GM18499 (cell line): ENCODE measurements around the gene TEAD3.

ENCODE experiments used
- ATAC-seq: cut with Tn5 transposase; IDR thresholded peaks from one replicate; pipeline ENCODE4 v1.9.1; 2021; ENCODE audit warnings: moderate number of reproducible peaks; ENCODE audit not compliant: insufficient read depth, unreplicated experiment

The TEAD3 gene

DNA sequence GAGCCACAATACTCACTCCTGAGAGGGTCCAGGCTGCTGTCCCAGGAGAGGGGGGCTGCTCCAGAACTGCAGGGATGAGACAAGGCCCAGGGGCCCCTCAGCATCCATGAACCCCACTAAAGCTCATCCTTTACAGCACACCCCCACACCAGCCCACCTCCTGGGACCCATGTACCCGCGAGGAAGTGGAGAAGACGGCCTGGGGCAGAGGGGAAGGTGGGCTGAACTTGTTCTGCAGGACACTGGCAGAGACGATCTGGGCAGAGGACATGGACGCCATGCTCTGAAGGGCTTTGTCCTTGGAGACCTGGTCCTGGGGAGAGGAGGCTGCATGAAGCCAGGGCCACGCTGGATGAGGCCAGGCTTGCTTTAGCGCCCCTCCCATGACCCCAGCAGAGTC, 18.6 kb downstream of the TEAD3 start:
- ATAC-seq = no peak

DNA sequence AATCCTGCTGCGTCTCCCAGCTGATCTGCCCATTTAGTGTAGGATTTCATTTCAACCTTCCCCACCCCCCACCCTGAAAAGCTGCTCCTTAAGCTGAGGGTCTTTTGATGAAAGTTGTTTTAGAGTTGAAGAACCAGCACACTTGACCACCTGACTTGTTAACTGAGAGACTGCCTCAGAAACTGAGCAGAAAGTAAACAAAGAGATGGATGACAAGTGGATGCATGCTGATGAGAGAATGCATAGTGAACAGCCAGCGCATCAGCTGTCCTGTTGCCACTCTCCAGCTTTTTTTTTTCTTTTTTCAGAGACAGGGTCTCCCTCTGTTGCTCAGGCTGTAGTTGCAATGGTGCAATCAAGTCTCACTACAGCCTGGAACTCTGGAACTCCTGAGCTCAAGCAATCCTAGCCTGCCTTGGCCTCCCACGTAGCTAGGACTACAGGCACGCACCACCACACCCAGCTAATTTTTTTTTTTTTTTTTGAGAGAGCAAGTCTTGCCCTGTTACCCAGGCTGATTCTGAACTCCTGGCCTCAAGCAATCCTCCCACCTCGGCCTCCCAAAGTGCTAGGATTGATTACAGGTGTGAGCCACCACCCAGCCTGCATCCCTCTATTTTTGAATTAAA, 19.2 kb downstream of the TEAD3 start:
- no peak for ATAC-seq

DNA sequence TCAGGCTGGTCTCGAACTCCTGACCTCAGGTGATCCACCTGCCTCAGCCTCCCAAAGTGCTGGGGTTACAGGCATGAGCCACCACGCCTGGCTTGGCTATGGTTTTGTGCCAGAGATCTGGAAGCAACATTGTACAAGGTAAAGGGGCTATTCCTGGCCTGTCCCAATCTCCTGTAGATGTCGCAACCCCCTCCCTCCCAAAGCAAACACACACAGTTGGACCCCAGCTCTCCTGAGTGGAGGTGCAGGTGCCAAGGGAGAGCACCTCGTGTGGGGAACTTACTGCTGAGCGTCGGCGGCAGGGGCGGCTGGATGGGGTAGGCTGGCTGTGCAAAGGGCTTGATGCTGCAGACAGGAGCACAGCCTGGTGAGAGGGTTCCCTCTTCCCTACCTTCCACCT, 19.9 kb downstream of the TEAD3 start:
- no peak for ATAC-seq

DNA sequence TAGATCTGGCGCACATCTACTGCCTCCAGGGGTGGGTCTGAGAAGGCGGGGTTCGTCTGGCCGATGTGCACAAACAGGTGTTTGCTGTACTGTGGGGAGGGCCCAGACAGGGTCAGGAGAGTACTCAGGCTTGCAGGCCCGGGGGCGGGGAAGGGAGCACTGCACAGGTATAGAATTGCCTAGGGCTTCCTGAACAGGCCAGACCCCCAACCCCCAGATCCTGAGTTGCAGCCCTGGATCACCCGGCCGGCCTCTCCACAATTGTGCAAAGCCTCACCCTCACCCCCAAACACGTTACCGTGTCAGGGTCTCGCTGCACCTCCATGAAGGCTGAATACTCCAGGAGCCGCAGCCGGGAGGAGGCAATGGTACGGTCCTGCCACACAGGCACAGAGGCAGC, 20.9 kb downstream of the TEAD3 start:
- no peak for ATAC-seq

DNA sequence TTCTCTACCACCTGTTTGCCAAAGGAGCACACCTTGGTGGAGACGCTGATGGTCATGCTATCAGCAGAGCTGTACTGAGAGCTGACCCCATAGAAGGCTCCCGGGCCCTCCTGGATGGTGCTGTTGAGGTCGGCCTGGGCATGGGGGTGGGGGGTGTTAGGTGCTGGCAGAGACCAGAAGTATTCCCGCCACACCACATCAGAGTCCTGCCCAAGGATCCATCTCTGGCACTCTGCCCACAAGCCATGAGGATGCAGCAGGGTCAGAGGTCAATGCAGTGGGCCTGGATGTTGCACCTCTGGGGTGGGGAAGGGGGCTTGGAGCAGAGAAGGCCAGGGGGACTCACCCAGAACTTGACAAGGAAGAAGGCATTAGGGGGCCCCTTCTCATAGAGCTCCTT, 21.3 kb downstream of the TEAD3 start:
- ATAC-seq = no peak

DNA sequence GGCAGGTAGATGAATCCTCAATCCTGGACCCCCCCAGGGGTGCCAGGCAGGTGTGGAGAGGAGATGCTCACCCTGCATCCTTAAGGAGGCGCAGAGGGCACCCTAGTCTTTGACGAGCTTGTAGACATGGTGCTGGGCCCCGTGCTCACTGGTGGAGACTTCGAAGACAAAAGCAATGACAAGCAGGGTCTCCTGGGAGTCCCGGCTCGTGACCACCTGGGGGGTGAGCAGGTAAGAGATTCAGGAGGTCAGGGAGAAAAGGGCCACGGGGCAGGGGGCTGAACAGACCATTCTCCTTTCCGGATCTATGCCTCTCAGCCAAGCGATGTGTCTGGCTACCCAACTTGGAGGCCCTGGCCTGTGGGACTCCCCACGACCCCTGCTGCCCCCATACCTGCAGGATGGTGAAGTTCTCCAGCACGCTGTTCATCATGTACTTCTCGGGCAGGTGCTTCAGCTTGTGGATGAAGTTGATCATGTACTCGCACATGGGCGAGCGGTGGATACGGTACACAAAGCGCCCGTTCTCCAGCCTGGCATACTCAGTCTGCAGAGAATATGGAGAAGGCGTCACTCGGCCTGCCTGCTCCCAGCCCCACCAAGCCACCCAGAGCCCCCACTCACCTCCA, 21.8 kb downstream of the TEAD3 start:
- ATAC-seq = no peak

DNA sequence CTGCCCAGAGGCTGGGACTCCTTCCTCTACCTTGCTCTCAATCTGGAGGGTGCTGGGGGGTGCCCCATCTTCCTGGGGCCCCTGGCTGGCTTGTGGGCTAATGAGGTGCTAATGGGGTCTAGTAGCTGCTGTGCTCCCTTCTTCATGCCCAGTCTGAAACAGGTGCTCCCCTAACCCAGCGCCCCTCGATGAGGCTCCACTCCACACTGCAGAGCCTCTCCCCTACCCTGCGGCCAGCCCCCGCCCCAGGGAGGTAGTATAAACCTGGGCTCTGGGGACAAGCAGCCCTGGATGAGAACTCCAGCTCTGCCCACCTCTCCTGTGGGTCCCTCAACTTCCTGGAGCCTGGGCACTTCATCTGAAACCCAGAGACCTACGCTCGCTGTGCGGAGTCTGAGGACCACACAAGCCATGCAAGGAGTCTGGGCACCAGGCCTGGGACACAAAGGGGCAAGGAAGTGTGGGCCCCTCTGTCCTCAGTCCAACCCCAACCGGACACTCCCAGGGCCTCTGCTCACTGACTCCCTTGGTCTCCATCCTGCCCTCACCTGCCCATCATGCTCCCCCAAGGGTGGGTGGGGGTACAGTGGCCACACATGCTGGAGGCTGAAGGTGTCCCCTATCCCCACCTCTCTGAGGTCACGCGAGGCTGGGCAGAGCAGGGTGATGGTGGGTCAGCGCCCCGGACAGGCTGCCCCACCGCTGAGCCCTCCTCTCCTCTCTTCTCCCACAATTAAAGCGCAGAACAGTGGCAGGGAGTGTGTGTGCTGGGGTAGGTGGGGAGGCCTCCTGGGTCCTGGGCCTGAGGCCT, 22.5 kb downstream of the TEAD3 start:
- ATAC-seq = no peak

DNA sequence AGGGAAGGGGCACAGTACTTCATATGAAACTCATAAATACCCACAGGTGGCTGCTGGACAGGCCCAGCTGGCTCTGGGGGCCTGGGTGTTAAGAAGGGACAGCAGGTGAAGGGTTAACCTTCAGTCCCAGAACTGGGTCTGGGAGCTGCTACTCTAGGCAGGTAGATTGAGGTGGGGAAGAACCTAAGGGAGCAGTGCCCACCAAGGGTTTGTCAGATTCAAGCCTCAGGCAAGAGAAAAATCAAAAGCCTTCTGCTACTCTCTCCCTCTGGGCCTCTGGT, 23.1 kb downstream of the TEAD3 start:
- ATAC-seq = no peak

DNA sequence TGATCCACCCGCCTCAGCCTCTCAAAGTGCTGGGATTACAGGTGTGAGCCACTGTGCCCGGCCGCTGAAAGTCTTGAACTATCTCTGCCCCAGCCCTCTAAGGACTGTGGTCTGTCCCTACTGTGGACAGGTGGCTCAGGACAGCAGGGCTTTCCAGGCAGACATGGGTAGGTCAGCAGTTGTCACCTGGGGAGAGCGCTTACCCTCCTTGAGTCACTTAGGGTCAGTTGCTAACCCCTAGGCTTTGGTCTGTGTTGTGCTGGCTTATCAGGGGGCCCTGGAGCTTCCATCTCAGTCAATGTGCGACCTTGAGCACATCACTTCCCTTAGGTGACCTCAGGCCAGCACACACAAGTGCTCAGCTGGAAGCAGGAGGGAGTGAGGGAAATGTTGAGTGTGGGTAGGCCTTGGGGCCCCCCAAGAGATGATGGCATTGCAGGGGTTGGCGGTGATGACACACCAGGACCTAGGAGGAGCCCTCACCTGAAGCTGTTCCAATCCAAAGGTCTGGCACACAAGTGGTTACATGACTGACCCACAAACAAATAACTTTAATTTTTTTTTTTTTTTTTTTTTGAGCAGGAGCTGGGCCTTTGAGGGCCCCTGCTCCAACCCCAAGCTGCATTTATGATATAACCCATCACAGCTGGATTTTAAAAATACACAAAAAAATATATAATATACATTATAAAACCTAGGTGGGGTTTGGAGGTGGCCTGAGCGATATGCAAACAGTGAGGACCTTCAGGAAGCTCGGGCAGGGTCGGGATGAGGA, 23.6 kb downstream of the TEAD3 start:
- ATAC-seq = no peak

DNA sequence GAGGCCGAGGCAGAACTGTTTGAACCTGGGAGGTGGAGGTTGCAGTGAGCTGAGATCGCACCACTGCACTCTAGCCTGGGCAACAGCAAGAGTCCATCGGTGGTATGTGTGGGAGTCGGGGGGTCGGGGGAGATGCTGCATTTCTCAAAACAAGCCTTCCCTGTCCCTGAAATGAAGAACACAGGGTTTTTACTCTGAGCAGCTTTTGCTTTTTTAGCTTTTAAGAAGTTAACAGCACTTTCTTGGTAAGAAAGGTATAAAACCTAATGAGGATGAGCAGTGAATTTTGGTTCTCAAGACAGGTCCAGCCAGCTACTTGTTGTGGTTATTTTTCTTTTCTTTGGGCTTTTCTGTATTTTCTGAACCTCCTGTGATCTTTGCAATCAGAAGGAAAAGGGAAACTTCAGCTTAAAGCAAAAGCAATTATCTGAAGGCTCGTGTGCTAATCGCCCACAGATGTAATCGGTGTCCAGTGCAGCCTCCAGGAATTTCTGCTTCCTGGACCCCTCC, 25.0 kb downstream of the TEAD3 start:
- no peak for ATAC-seq

DNA sequence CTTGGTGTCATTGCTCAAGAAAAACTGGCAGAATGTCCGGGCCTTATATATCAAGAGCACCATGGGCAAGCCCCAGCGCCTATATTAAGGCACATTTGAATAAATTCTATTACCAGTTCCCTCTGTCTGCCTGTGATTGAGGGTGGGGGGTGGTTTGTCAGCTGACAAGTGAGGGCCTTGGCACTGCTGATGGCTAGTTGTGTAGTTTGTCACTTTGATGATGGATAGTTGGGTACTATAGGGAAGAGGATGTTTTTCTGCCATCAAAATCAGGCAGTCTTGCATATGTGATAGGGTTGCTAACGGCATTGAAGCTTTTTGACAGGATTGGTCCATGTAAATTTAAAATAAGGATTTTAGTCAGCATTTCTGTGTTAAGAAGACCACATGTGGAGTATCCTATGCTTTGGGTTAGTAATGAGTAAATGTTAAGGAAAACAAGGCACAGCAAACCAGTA, 26.2 kb downstream of the TEAD3 start:
- ATAC-seq = no peak

DNA sequence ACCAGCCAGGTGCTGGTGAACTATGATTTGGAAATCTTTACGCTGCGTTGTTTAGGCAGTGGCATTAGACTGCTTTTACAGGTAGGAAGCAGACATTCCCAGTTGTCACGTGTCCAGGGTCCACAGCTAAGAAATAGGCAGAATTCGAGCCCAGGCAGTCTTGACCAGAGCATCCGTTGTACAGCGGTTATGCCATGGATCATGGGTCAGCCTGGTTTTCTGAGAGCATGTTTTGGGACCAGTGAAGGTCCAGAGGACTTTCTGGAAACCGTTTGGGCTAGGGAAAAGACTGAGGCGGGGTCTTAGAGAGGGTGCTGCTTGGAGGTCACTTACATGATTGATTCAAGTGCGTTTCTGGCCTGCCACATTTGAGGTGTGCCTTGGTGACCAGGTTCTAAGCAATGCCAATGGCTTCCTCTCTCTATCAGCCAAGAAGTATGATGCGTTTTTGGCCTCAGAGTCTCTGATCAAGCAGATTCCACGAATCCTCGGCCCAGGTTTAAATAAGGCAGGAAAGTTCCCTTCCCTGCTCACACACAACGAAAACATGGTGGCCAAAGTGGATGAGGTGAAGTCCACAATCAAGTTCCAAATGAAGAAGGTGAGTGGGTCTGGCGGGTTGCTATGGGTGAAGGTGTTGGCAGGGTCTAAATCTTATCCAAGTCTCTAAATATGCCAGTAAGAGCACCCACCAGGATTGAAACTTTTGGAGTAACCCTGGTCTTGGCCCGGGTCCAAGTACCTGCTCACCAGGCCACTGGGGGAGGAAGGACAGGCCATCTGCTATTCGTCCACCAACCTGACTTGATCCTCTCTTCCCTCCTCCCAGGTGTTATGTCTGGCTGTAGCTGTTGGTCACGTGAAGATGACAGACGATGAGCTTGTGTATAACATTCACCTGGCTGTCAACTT, 26.9 kb downstream of the TEAD3 start:
- ATAC-seq = no peak

DNA sequence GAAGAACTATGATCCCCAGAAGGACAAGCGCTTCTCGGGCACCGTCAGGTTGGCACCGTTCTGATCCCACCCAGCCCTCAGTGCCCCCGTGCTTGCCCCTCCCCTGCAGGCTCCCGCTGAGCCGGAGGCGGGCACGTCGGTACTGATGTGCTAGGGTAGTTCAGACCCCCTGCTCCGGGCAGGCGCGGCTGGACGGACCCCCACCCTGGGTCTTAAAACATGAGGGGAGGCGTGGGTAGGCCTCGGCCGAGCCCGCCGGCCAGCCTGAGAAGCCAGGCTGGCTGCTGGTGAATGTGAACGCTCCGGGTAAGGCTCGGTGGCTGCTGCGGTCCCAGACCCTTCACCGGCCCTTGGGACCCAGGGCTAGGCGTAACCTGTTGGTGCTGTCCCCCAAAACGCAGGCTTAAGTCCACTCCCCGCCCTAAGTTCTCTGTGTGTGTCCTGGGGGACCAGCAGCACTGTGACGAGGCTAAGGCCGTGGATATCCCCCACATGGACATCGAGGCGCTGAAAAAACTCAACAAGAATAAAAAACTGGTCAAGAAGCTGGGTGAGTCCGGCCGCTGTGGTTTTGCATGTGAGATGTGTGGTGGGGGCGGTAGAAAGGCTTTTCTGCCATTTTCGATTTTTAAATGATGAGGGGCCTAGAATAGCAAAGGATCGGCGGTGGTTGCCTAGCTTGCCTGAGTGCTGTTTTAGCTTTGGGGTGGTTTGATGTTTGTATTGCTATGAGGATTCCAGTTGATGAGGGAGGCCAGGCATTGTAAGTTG, 27.7 kb downstream of the TEAD3 start:
- no peak for ATAC-seq

DNA sequence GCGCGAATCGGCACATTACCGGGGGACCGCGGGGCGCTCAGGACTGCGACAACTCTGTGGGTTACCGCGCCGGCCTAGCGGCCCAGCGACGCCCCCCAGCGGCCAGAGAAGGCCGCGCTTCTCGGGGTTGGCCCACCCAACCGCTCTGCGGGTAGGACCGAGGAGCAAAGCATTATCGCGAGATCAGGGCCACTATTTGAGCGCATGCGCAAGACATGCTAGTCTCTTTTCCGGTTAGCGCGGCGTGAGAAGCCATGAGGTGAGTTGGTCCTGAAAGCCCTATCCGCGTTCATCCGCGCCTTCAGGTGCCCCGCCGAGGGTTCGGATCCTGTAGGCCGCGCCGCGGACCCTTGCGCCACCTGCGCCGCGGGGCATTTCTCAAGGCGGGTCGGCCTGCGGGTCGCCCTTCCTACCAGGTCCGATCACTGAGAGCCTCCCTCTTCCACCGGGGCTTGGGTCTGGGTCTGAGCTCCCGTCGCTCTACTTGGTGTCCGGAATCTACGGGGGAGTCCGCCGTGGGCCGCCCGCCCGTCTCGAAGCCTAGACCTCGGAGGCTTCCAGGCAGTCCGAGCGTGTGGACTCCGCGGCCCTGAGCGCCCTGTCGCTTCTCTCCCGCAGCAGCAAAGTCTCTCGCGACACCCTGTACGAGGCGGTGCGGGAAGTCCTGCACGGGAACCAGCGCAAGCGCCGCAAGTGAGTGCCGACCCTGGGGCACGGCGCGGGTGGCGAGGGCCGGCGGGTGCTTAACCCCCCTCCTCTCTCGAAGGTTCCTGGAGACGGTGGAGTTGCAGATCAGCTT, 28.5 kb downstream of the TEAD3 start, which contains the start of gene RPL10A:
TSS of gene RPL10A (plus strand) at position 221 of the 799 bp plus-strand sequence. CDS start at position 255, 34 bp downstream.
- peak; percentile 73 for ATAC-seq

DNA sequence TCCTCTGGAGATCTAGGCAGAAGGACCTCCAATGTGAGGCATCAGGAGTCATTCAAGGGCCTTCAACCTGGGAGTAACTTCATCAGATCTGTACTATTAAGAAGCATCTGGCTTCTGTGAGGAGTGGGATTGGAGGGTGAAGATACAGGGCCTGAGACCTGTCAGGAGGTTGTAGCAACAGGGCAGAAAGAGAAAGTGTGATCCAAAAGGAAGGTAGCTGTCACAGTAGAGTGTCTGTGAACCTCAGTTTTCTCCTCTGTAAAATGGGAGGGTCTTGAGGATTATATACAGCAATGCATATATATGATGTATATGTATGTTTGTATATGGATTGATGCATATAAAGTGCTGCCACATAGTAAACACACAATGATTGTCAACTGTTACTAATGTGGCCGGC, 31.2 kb downstream of the TEAD3 start:
- ATAC-seq = no peak

DNA sequence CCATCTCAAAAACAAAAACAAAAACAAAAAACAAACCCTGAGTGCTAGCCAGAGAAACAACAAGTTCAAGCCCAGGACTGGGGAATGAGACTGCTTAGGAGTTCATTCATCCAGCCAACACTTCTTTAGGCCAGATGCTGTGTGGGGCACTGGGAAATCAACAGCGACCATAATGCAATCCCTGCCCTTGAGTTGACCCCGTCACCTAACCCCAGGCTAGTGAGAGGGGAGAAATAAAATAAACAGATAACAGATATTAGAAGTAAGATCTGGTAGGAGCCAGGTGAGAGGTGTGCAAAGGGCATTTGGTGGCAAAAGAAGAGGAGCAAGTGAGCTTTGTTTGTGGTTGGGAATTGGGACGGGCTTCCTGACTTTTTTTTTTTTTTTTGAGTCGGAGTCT, 33.6 kb downstream of the TEAD3 start:
- ATAC-seq = no peak

DNA sequence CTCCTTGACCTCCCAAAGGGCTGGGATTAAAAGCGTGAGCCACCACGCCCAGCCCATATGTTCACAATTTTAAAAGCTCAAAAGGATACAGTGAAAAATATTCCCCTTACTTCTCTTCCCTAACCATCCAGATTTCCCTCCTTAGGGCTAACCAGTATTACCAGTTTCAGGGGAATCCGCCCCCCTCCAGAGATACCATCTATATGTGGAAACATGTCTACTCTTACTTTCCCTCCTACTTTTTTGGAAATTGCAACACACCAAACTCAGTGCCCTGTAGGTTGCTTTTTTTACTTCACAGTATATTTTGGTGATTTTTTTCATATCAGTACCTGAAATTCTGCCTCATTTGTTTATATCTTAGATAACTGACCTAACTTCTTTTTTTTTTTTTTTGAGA, 35.6 kb downstream of the TEAD3 start:
- no peak for ATAC-seq

DNA sequence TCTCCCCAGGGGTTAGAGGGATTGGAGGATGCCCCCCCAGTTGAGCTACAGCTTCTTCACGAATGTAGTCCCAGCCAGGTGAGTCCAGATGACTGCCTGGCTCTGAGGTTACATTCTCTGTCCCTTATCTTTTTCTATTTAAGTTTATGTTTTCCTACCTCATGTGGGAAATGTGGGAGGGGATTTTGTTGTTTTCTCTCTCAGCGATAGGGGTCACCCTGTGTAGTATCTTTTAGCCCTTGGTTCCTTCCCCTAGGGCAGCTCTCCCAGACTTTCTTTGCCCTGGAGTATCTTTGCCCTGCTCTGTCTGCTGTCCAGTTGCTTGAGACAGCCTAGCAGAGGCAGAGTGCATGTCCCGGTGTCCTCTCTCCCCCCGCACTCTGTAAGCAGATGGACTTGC, 39.0 kb downstream of the TEAD3 start:
- no peak for ATAC-seq
